Measurements from ENCODE around the gene FLII.
A peak's percentile ranks its signal among the peaks of the same experiment; 100 is the strongest.

DNA sequence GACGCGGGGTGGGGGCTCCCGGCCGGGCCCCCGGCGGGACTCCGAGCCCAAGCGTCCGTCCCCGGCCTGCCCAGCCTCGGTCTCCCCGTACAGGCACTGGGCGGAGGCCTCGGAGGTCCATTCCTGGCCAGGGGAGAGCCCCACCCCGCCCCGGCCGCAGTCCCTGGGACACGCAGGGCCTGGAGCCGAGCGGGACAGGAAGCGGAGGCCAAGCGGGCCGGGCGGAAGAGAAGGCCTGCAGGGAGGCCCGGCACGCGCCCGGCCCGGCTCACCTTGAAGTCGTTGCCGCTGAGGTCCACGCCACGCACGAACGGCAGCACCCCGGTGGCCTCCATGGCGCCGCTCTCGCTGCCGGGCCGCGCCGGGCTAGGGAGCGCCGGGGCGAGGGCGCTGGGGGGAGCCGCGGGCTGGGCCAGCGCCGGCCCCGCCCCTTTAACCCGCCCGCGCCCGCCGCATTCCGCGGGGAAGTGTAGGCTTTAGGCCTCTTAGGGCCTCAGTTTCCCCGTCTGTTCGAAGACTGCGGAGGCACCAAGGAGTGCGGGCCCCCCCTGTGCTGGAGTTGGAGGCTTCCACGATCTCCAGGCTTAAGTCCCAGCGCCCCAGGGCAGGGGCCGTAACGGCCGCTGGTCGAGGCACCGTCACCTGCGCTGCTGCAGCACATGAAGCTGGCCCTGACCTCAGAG is at the start of gene FLII:
- TF ChIP-seq, protein P1, sequence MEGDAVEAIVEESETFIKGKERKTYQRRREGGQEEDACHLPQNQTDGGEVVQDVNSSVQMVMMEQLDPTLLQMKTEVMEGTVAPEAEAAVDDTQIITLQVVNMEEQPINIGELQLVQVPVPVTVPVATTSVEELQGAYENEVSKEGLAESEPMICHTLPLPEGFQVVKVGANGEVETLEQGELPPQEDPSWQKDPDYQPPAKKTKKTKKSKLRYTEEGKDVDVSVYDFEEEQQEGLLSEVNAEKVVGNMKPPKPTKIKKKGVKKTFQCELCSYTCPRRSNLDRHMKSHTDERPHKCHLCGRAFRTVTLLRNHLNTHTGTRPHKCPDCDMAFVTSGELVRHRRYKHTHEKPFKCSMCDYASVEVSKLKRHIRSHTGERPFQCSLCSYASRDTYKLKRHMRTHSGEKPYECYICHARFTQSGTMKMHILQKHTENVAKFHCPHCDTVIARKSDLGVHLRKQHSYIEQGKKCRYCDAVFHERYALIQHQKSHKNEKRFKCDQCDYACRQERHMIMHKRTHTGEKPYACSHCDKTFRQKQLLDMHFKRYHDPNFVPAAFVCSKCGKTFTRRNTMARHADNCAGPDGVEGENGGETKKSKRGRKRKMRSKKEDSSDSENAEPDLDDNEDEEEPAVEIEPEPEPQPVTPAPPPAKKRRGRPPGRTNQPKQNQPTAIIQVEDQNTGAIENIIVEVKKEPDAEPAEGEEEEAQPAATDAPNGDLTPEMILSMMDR (conservative IDR thresholded peaks at IDR 0.05; ENCODE audit: low read depth in 2 of 2), result no peak
- TF ChIP-seq CREB1 (CRISPR knock-in tag; IDR thresholded peaks at IDR 0.05; ENCODE audit: low read depth), result no peak
- peak; percentile 46 for TF ChIP-seq POLR2AphosphoS5 (IDR thresholded peaks at IDR 0.05; ENCODE audit: low read depth)
- TF ChIP-seq EZH2 (IDR thresholded peaks at IDR 0.05; ENCODE audit: low read depth, unreplicated experiment), result no peak
- no peak for TF ChIP-seq EZH2phosphoT487 (IDR thresholded peaks at IDR 0.05; ENCODE audit: unreplicated experiment)
- TF ChIP-seq ZNF331 (CRISPR knock-in tag; IDR thresholded peaks at IDR 0.05; ENCODE audit: low read depth), result no peak
- TF ChIP-seq, protein P2, sequence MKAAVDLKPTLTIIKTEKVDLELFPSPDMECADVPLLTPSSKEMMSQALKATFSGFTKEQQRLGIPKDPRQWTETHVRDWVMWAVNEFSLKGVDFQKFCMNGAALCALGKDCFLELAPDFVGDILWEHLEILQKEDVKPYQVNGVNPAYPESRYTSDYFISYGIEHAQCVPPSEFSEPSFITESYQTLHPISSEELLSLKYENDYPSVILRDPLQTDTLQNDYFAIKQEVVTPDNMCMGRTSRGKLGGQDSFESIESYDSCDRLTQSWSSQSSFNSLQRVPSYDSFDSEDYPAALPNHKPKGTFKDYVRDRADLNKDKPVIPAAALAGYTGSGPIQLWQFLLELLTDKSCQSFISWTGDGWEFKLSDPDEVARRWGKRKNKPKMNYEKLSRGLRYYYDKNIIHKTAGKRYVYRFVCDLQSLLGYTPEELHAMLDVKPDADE (IDR thresholded peaks at IDR 0.05), result no peak
- TF ChIP-seq, protein P3, sequence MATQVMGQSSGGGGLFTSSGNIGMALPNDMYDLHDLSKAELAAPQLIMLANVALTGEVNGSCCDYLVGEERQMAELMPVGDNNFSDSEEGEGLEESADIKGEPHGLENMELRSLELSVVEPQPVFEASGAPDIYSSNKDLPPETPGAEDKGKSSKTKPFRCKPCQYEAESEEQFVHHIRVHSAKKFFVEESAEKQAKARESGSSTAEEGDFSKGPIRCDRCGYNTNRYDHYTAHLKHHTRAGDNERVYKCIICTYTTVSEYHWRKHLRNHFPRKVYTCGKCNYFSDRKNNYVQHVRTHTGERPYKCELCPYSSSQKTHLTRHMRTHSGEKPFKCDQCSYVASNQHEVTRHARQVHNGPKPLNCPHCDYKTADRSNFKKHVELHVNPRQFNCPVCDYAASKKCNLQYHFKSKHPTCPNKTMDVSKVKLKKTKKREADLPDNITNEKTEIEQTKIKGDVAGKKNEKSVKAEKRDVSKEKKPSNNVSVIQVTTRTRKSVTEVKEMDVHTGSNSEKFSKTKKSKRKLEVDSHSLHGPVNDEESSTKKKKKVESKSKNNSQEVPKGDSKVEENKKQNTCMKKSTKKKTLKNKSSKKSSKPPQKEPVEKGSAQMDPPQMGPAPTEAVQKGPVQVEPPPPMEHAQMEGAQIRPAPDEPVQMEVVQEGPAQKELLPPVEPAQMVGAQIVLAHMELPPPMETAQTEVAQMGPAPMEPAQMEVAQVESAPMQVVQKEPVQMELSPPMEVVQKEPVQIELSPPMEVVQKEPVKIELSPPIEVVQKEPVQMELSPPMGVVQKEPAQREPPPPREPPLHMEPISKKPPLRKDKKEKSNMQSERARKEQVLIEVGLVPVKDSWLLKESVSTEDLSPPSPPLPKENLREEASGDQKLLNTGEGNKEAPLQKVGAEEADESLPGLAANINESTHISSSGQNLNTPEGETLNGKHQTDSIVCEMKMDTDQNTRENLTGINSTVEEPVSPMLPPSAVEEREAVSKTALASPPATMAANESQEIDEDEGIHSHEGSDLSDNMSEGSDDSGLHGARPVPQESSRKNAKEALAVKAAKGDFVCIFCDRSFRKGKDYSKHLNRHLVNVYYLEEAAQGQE (IDR thresholded peaks at IDR 0.05; ENCODE audit: unreplicated experiment), result no peak
- TF ChIP-seq NANOG (IDR thresholded peaks at IDR 0.05; ENCODE audit: borderline replicate concordance), result no peak
- no peak for TF ChIP-seq JUNB (IDR thresholded peaks at IDR 0.05; ENCODE audit: unreplicated experiment)
- TF ChIP-seq ZNF114 (CRISPR knock-in tag; IDR thresholded peaks at IDR 0.05), result no peak
